IMR-90 (cell line): ENCODE results near the gene C1QL2. TPM values are rescaled to one million over a fixed set of nuclear protein-coding genes. Genes with fewer than 3 reads are reported as not detected.

Experiments
- ATAC-seq: fragments of 200-7000 bp; cut with Tn5 transposase; 2 replicates; pipeline ENCODE4 v1.9.1; 2020; ENCODE audit warnings: low read depth, mild to moderate bottlenecking, moderate library complexity
- BruUV-seq: library from RNA; stranded (reverse); fragments of 400-500 nt; replicated peaks from 2 replicates; lab custom pipeline; 2021; lab: Mats Ljungman, UMichigan
- CTCF ChIA-PET: fragments of 300-600 bp; formaldehyde crosslinking; extraction: SDS; loops from one replicate; lab custom pipeline; 2021; ENCODE audit warnings: antibody characterized with exemption; lab: Yijun Ruan, JAX
- POLR2A ChIA-PET: fragments of 300-600 bp; sonication (Branson Sonifier 250); formaldehyde crosslinking; loops from one replicate; lab custom pipeline; 2022; ENCODE audit warnings: antibody characterized with exemption; ENCODE audit not compliant: unreplicated experiment; lab: Charles Lee
- DNase-seq: peaks from one replicate; pipeline ENCODE4 v3.0.0; 2013
- H2AFZ ChIP-seq: replicated peaks from 2 replicates; pipeline ENCODE3; 2013; ENCODE audit warnings: low read length, mild to moderate bottlenecking; ENCODE audit not compliant: poor library complexity
- H2AK5ac ChIP-seq: 2 replicates; pipeline ENCODE4 v1.6.1; 2013; ENCODE audit warnings: low read depth, low read length, inconsistent platforms
- H2AK9ac ChIP-seq: replicated peaks from 2 replicates; pipeline ENCODE3; 2013; ENCODE audit warnings: mild to moderate bottlenecking, low read depth, low read length, moderate library complexity; ENCODE audit not compliant: poor library complexity
- H2BK120ac ChIP-seq: 2 replicates; pipeline ENCODE4 v1.6.1; 2013; ENCODE audit warnings: low read depth, low read length, inconsistent platforms
- H2BK15ac ChIP-seq: 3 replicates; pipeline ENCODE4 v1.6.1; 2013; ENCODE audit warnings: low read depth, low read length, inconsistent platforms
- H2BK20ac ChIP-seq: 2 replicates; pipeline ENCODE4 v1.6.1; 2013; ENCODE audit warnings: low read depth, mild to moderate bottlenecking, inconsistent platforms, low read length, moderate library complexity
- H2BK5ac ChIP-seq: 2 replicates; pipeline ENCODE4 v1.6.1; 2013; ENCODE audit warnings: mild to moderate bottlenecking, low read depth, low read length, inconsistent platforms; ENCODE audit not compliant: poor library complexity, severe bottlenecking
- H3K14ac ChIP-seq: replicated peaks from 2 replicates; pipeline ENCODE4 v1.6.1; 2013; ENCODE audit warnings: low read depth, low read length, inconsistent platforms
- H3K18ac ChIP-seq: 2 replicates; pipeline ENCODE4 v1.6.1; 2013; ENCODE audit warnings: low read depth, low read length, control low read depth
- H3K23ac ChIP-seq: 2 replicates; pipeline ENCODE4 v1.6.1; 2013; ENCODE audit warnings: low read depth, low read length, inconsistent platforms
- H3K27ac ChIP-seq: 2 replicates; pipeline ENCODE4 v1.5.1; 2013; ENCODE audit warnings: mild to moderate bottlenecking, control low read depth, low read length; ENCODE audit not compliant: insufficient read depth
- H3K27me3 ChIP-seq: 2 replicates; pipeline ENCODE4 v1.6.1; 2013; ENCODE audit warnings: low read length; ENCODE audit not compliant: control insufficient read depth, insufficient read depth
- H3K36me3 ChIP-seq: 2 replicates; pipeline ENCODE4 v1.6.1; 2013; ENCODE audit warnings: low read length, mixed read lengths; ENCODE audit not compliant: control insufficient read depth, insufficient read depth
- H3K4ac ChIP-seq: 2 replicates; pipeline ENCODE4 v1.6.1; 2013; ENCODE audit warnings: low read depth, low read length, inconsistent platforms
- H3K4me1 ChIP-seq: 2 replicates; pipeline ENCODE4 v1.6.1; 2013; ENCODE audit warnings: low read length, mixed read lengths; ENCODE audit not compliant: control insufficient read depth, insufficient read depth
- H3K4me2 ChIP-seq: 2 replicates; pipeline ENCODE4 v1.6.1; 2013; ENCODE audit warnings: low read depth, mild to moderate bottlenecking, control low read depth, low read length, moderate library complexity
- H3K4me3 ChIP-seq: 2 replicates; pipeline ENCODE4 v1.5.1; 2013; ENCODE audit warnings: low read depth, mild to moderate bottlenecking, control low read depth, low read length, moderate library complexity; ENCODE audit not compliant: insufficient read depth
- H3K56ac ChIP-seq: 2 replicates; pipeline ENCODE4 v1.6.1; 2013; ENCODE audit warnings: low read length, inconsistent platforms; ENCODE audit not compliant: insufficient read depth; ENCODE audit errors: extremely low read depth
- H3K79me1 ChIP-seq, 2 experiments: 2 replicates each; pipeline ENCODE4 v1.6.1; 2013; ENCODE audit warnings: low read length in 2 of 2, inconsistent platforms in 1 of 2, low read depth in 1 of 2
- H3K9ac ChIP-seq: 2 replicates; pipeline ENCODE4 v1.6.1; 2013; ENCODE audit warnings: low read depth, low read length, control low read depth
- H3K9me1 ChIP-seq: 2 replicates; pipeline ENCODE4 v1.6.1; 2013; ENCODE audit warnings: low read length, inconsistent platforms; ENCODE audit not compliant: insufficient read depth
- H3K9me3 ChIP-seq: 2 replicates; pipeline ENCODE4 v1.6.1; 2013; ENCODE audit warnings: low read length; ENCODE audit not compliant: control insufficient read depth, insufficient read depth
- H4K20me1 ChIP-seq: 2 replicates; pipeline ENCODE4 v1.6.1; 2013; ENCODE audit warnings: low read length, inconsistent platforms; ENCODE audit not compliant: insufficient read depth
- H4K5ac ChIP-seq: 2 replicates; pipeline ENCODE4 v1.6.1; 2013; ENCODE audit warnings: mild to moderate bottlenecking, low read depth, low read length, control low read depth
- H4K8ac ChIP-seq, 2 experiments: 2 replicates each; pipeline ENCODE4 v1.6.1; 2013; ENCODE audit warnings: low read depth in 2 of 2, low read length in 2 of 2, control low read depth in 1 of 2, inconsistent platforms in 1 of 2
- H4K91ac ChIP-seq: 2 replicates; pipeline ENCODE4 v1.6.1; 2013; ENCODE audit warnings: low read depth, low read length, inconsistent platforms; ENCODE audit not compliant: insufficient read depth
- CTCF ChIP-seq: conservative IDR thresholded peaks from 2 replicates; pipeline ENCODE4 v1.5.1; 2012; ENCODE audit warnings: mild to moderate bottlenecking, low read depth, low read length, improper control_type of control experiment
- FOS ChIP-seq: fragments of 150-350 bp; IDR thresholded peaks from 2 replicates; pipeline ENCODE4 v1.6.1; 2016; ENCODE audit warnings: low read depth, low read length
- NFE2L2 ChIP-seq: fragments of 150-350 bp; IDR thresholded peaks from 2 replicates; pipeline ENCODE4 v1.6.1; 2016; ENCODE audit warnings: low read depth, mild to moderate bottlenecking, low read length
- POLR2A ChIP-seq: IDR thresholded peaks from 2 replicates; pipeline ENCODE4 v1.6.1; 2012; ENCODE audit warnings: mild to moderate bottlenecking, low read depth, low read length
- RCOR1 ChIP-seq: IDR thresholded peaks from 2 replicates; pipeline ENCODE4 v1.6.1; 2012; ENCODE audit warnings: mild to moderate bottlenecking, low read length, improper control_type of control experiment; ENCODE audit not compliant: insufficient replicate concordance
- WGBS, 2 experiments: methylation state at CpG; one replicate each; pipeline versions ENCODE4 v1.1.5 to v1.1.7; 2013; ENCODE audit warnings: missing lambda C conversion rate in 2 of 2; ENCODE audit not compliant: insufficient read length in 1 of 2; ENCODE audit errors: extremely low coverage in 2 of 2; 5-methylcytosine and 5-hydroxymethylcytosine counted together
- dilution Hi-C: fragments of 300-500 bp; cut with HindIII; formaldehyde crosslinking; loops from one replicate; pipeline ENCODE4 v1.14.3; 2018; ENCODE audit warnings: low sequenced_read_pairs; ENCODE audit not compliant: unreplicated experiment
- in situ Hi-C: fragments of 300-500 bp; cut with MboI; formaldehyde crosslinking; loops from 3 replicates; pipeline ENCODE4 v1.14.3; 2019; ENCODE audit warnings: low sequenced_read_pairs, inconsistent platforms, mixed read lengths
- intact Hi-C: fragments of 100-400 bp; cut with micrococcal nuclease; formaldehyde crosslinking; loops from 2 replicates; pipeline ENCODE4 v1.10.0; 2022
- polyA plus RNA-seq, 3 experiments: library from polyadenylated mRNA; depleted of rRNA; stranded (reverse); fragments of >200 nt; gene quantifications; 2 replicates each; pipeline ENCODE4 v1.2.3, GENCODE V29; 2012; ENCODE audit warnings: low replicate concordance in 1 of 3
- total RNA-seq: library from RNA; depleted of rRNA; stranded (reverse); fragments of >200 nt; gene quantifications from 2 replicates; pipeline ENCODE4 v1.2.3, GENCODE V29; 2012
- TF ChIP-seq, protein P1 (sequence below): fragments of 150-350 bp; IDR thresholded peaks from 2 replicates; pipeline ENCODE4 v1.6.1; 2017; ENCODE audit warnings: mild to moderate bottlenecking, antibody characterized with exemption, low read length, low read depth

Gene C1QL2
- total and polyA plus RNA-seq, 2 of the 4 experiments (the other 2 are of a cell fraction), result not detected

DNA sequence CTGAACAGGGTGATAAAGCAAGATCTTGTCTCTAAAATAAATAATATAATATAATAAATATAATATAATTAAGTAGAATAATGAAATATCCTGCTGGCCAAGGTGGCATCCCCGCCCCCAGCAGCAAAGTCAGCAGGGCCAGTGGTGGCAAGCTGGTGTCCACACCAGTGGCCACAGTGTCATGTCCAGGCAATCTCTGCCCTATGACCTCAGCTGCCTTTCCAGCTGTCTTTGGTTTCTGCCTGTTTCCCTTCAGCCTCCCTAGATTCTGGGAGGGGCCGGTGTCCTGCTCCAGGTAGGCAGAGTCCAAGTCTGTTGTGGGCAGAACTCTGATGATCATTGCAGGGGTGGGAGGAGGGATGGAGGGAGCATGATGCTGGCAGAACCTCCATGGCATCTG is 48.9 kb upstream of the C1QL2 start:
- Histone ChIP-seq H3K79me1 (no peaks in the 10 kb centered on the region), H4K5ac (no peak overlapping the region), H2AK9ac (no peak overlapping the region), H2AK5ac (no peak overlapping the region), H3K23ac (no peak overlapping the region), H3K9me1 (no peaks in the 10 kb centered on the region), H4K91ac (no peak overlapping the region), H2AFZ (no peak overlapping the region), H2BK20ac (no peak overlapping the region), H3K9ac (no peak overlapping the region), H2BK15ac (no peak overlapping the region), H3K4me1 (no peaks in the 10 kb centered on the region), H3K18ac (no peak overlapping the region), H2BK120ac (no peak overlapping the region), H2BK5ac (no peak overlapping the region), H3K9me3 (no peaks in the 10 kb centered on the region), H3K56ac (no peak overlapping the region), H3K27me3 (peaks cover 34% of the 10 kb centered on the region), H3K4me3 (no peak overlapping the region), H3K36me3 (no peaks in the 10 kb centered on the region), H3K14ac (no peak overlapping the region), H4K8ac (no peak overlapping the region), H4K20me1 (no peaks in the 10 kb centered on the region), H3K4me2 (no peak overlapping the region), H3K4ac (no peak overlapping the region), H3K27ac (no peak overlapping the region)
- BruUV-seq, result no TSS peak
- WGBS, 2 experiments, result 8% methylated on average over 2 of the region's 2 CpGs; no CpG with 5 or more reads in 1 of the 2 experiments
- in situ Hi-C loops (no loop called here), intact Hi-C loops (no loop called here), dilution Hi-C loops (no loop called here)
- no peak for DNase-seq
- POLR2A ChIA-PET, result no interaction called here
- no peak for TF ChIP-seq RCOR1
- TF ChIP-seq NFE2L2, result no peak
- TF ChIP-seq, protein P1, sequence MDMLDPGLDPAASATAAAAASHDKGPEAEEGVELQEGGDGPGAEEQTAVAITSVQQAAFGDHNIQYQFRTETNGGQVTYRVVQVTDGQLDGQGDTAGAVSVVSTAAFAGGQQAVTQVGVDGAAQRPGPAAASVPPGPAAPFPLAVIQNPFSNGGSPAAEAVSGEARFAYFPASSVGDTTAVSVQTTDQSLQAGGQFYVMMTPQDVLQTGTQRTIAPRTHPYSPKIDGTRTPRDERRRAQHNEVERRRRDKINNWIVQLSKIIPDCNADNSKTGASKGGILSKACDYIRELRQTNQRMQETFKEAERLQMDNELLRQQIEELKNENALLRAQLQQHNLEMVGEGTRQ, result no peak
- no peak for TF ChIP-seq CTCF
- TF ChIP-seq POLR2A, result no peak
- TF ChIP-seq FOS, result no peak
- no peak for ATAC-seq
- CTCF ChIA-PET, result no interaction called here
